ENCODE measurements around the gene ALDH16A1.

DNA sequence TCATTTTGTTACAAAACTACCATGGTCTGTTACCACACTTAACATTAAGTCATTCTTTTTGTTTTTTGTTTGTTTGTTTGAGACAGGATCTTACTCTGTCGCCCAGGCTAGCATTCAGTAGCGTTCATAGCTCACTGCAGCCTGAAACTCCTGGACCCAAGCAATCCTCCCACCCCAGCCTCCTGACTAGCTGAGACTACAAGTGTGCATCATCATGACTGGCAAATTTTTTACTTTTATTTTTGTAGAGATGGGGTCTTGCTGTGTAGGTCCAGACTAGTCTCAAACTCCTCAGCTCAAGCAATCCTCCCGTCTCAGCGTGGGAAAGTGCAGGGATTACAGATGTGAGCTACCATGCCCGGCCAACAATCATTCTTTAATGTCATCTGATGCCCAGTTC is 3.3 kb downstream of the ALDH16A1 start:
- TF ChIP-seq, protein P1, sequence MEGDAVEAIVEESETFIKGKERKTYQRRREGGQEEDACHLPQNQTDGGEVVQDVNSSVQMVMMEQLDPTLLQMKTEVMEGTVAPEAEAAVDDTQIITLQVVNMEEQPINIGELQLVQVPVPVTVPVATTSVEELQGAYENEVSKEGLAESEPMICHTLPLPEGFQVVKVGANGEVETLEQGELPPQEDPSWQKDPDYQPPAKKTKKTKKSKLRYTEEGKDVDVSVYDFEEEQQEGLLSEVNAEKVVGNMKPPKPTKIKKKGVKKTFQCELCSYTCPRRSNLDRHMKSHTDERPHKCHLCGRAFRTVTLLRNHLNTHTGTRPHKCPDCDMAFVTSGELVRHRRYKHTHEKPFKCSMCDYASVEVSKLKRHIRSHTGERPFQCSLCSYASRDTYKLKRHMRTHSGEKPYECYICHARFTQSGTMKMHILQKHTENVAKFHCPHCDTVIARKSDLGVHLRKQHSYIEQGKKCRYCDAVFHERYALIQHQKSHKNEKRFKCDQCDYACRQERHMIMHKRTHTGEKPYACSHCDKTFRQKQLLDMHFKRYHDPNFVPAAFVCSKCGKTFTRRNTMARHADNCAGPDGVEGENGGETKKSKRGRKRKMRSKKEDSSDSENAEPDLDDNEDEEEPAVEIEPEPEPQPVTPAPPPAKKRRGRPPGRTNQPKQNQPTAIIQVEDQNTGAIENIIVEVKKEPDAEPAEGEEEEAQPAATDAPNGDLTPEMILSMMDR (IDR thresholded peaks at IDR 0.05): no peak
- no peak for TF ChIP-seq EP300 (IDR thresholded peaks at IDR 0.05)
